Urothelium cell line (cell line): ENCODE data around the gene BLTP2.

ENCODE experiments used
- DNase-seq: peaks from one replicate; pipeline ENCODE4 v3.0.0; 2011; ENCODE audit warnings: low spot score, mixed read lengths
- FAIRE-seq: peaks from 2 replicates; lab custom pipeline; 2011; peaks lifted over from hg19 to GRCh38; lab: Jason Lieb, UNC

Gene BLTP2

GRCh38 chr17:28599311-28600184 is 45.4 kb downstream of the BLTP2 start:
- no peak for FAIRE-seq
- peak; percentile 67 for DNase-seq

- peak; percentile 72 for FAIRE-seq
- peak; percentile 99 for DNase-seq
Measured at GRCh38 chr17:28598799-28599310, 46.1 kb downstream of the BLTP2 start, which contains the start of gene SPAG5. TSS of gene SPAG5 (minus strand) at chr17:28599025. CDS start at chr17:28598946, 79 bp downstream.

GRCh38 chr17:28598389-28598788 is 46.6 kb downstream of the BLTP2 start:
- DNase-seq = no peak
- FAIRE-seq = no peak

GRCh38 chr17:28597606-28598383 is 47.2 kb downstream of the BLTP2 start:
- DNase-seq (no peak), FAIRE-seq (no peak)
